H9 (cell line): ENCODE results near the gene MTHFD2. TPM values are rescaled to one million over a fixed set of nuclear protein-coding genes. Genes with fewer than 3 reads are reported as not detected.

Source experiments
- DNase-seq: peaks from one replicate; pipeline ENCODE4 v3.0.0-alpha.2; 2017
- H2AFZ ChIP-seq: one replicate; pipeline ENCODE4 v1.6.1; 2013; ENCODE audit warnings: mild to moderate bottlenecking, low read length, control low read depth, moderate library complexity
- H2AK5ac ChIP-seq: 2 replicates; pipeline ENCODE4 v1.6.1; 2013; ENCODE audit warnings: low read length, control low read depth, mixed read lengths; ENCODE audit not compliant: insufficient read length
- H2BK120ac ChIP-seq: one replicate; pipeline ENCODE4 v1.6.1; 2013; ENCODE audit warnings: low read depth, mild to moderate bottlenecking, low read length, control low read depth, inconsistent platforms; ENCODE audit not compliant: poor library complexity, severe bottlenecking
- H2BK12ac ChIP-seq: 2 replicates; pipeline ENCODE4 v1.6.1; 2013; ENCODE audit warnings: low read length, control low read depth, mixed read lengths, low read depth; ENCODE audit not compliant: insufficient read length
- H2BK15ac ChIP-seq: 2 replicates; pipeline ENCODE4 v1.6.1; 2013; ENCODE audit warnings: low read depth, low read length, control low read depth
- H2BK20ac ChIP-seq: one replicate; pipeline ENCODE4 v1.6.1; 2013; ENCODE audit warnings: low read depth, mild to moderate bottlenecking, low read length, control low read depth, inconsistent platforms; ENCODE audit not compliant: poor library complexity, severe bottlenecking
- H2BK5ac ChIP-seq: 2 replicates; pipeline ENCODE4 v1.6.1; 2013; ENCODE audit warnings: low read length, control low read depth, mixed read lengths; ENCODE audit not compliant: insufficient read length
- H3K14ac ChIP-seq: 2 replicates; pipeline ENCODE4 v1.6.1; 2013; ENCODE audit warnings: low read length, control low read depth; ENCODE audit not compliant: insufficient read depth
- H3K18ac ChIP-seq: 2 replicates; pipeline ENCODE4 v1.6.1; 2013; ENCODE audit warnings: low read depth, mild to moderate bottlenecking, mixed read lengths, low read length, control low read depth; ENCODE audit not compliant: insufficient read length
- H3K23ac ChIP-seq: 2 replicates; pipeline ENCODE4 v1.6.1; 2013; ENCODE audit warnings: low read length, control low read depth, mixed read lengths, low read depth; ENCODE audit not compliant: insufficient read length
- H3K23me2 ChIP-seq: 2 replicates; pipeline ENCODE4 v1.6.1; 2013; ENCODE audit warnings: low read depth, mild to moderate bottlenecking, mixed read lengths, low read length, control low read depth; ENCODE audit not compliant: insufficient read length, poor library complexity, severe bottlenecking
- H3K27ac ChIP-seq: 2 replicates; pipeline ENCODE4 v1.5.1; 2013; ENCODE audit warnings: low read length, control low read depth, mixed read lengths, low read depth; ENCODE audit not compliant: insufficient read length
- H3K27me3 ChIP-seq: 2 replicates; pipeline ENCODE4 v1.6.1; 2013; ENCODE audit warnings: low read length, control low read depth, inconsistent platforms; ENCODE audit not compliant: insufficient read depth
- H3K4ac ChIP-seq: 2 replicates; pipeline ENCODE4 v1.6.1; 2013; ENCODE audit warnings: low read depth, mild to moderate bottlenecking, control low read depth, inconsistent platforms, low read length, moderate library complexity
- H3K4me1 ChIP-seq: 2 replicates; pipeline ENCODE4 v1.6.1; 2013; ENCODE audit warnings: low read length, control low read depth, inconsistent platforms; ENCODE audit not compliant: insufficient read depth
- H3K4me2 ChIP-seq: 2 replicates; pipeline ENCODE4 v1.6.1; 2013; ENCODE audit warnings: low read length, control low read depth, mixed read lengths; ENCODE audit not compliant: insufficient read length, insufficient read depth
- H3K56ac ChIP-seq: 2 replicates; pipeline ENCODE4 v1.6.1; 2013; ENCODE audit warnings: low read depth, mild to moderate bottlenecking, mixed read lengths, low read length, control low read depth; ENCODE audit not compliant: insufficient read length
- H3K79me1 ChIP-seq: 2 replicates; pipeline ENCODE4 v1.6.1; 2013; ENCODE audit warnings: low read depth, mild to moderate bottlenecking, moderate library complexity, low read length, control low read depth, inconsistent platforms; ENCODE audit not compliant: insufficient read depth, poor library complexity, severe bottlenecking
- H3K79me2 ChIP-seq: 2 replicates; pipeline ENCODE4 v1.6.1; 2013; ENCODE audit warnings: low read length, control low read depth, inconsistent platforms; ENCODE audit not compliant: insufficient read depth
- H3K9ac ChIP-seq: 2 replicates; pipeline ENCODE4 v1.6.1; 2013; ENCODE audit warnings: low read length, control low read depth, mixed read lengths; ENCODE audit not compliant: insufficient read length; ENCODE audit errors: extremely low read depth
- H3K9me3 ChIP-seq: one replicate; pipeline ENCODE4 v1.6.1; 2013; ENCODE audit warnings: low read depth, low read length, inconsistent platforms; ENCODE audit not compliant: control insufficient read depth
- H3T11ph ChIP-seq: one replicate; pipeline ENCODE4 v1.6.1; 2013; ENCODE audit warnings: mild to moderate bottlenecking, low read length, control low read depth, inconsistent platforms
- H4K20me1 ChIP-seq: one replicate; pipeline ENCODE4 v1.6.1; 2013; ENCODE audit not compliant: control insufficient read depth, insufficient read length, insufficient read depth
- H4K5ac ChIP-seq: 2 replicates; pipeline ENCODE4 v1.6.1; 2013; ENCODE audit warnings: low read depth, mild to moderate bottlenecking, mixed read lengths, low read length, control low read depth; ENCODE audit not compliant: insufficient read length
- H4K8ac ChIP-seq: replicated peaks from 2 replicates; pipeline ENCODE4 v1.6.1; 2013; ENCODE audit warnings: low read length, control low read depth, mixed read lengths, low read depth; ENCODE audit not compliant: insufficient read length
- H4K91ac ChIP-seq: 2 replicates; pipeline ENCODE4 v1.6.1; 2013; ENCODE audit warnings: low read depth, mild to moderate bottlenecking, moderate library complexity, mixed read lengths, low read length, control low read depth; ENCODE audit not compliant: insufficient read length
- H3K27ac Mint-ChIP-seq, 3 experiments: 2 replicates in 2 of 3; 3 replicates in 1 of 3; pipeline ENCODE4 v1.8.0; 2020 to 2021; ENCODE audit warnings: mixed read lengths in 3 of 3, mild to moderate bottlenecking in 1 of 3, moderate library complexity in 1 of 3
- H3K27me3 Mint-ChIP-seq: 2 replicates; pipeline ENCODE4 v1.8.0; 2021; ENCODE audit warnings: low read depth, mild to moderate bottlenecking, moderate library complexity, mixed read lengths
- H3K36me3 Mint-ChIP-seq, 3 experiments: 2 replicates in 2 of 3; 3 replicates in 1 of 3; pipeline ENCODE4 v1.8.0; 2020 to 2021; ENCODE audit warnings: low read depth in 3 of 3, mixed read lengths in 3 of 3; ENCODE audit not compliant: insufficient read depth in 1 of 3
- H3K4me1 Mint-ChIP-seq, 2 experiments: 2 replicates each; pipeline ENCODE4 v1.8.0; 2020; ENCODE audit warnings: mixed read lengths in 2 of 2
- H3K4me3 Mint-ChIP-seq, 2 experiments: 2 replicates in 1 of 2; 3 replicates in 1 of 2; pipeline ENCODE4 v1.8.0; 2020 to 2021; ENCODE audit warnings: mild to moderate bottlenecking in 2 of 2, mixed read lengths in 2 of 2, moderate library complexity in 1 of 2
- H3K9me3 Mint-ChIP-seq, 2 experiments: 2 replicates in 1 of 2; 3 replicates in 1 of 2; pipeline ENCODE4 v1.8.0; 2020; ENCODE audit warnings: mild to moderate bottlenecking in 2 of 2, mixed read lengths in 2 of 2, moderate library complexity in 1 of 2
- WGBS: extraction: QIAGEN DNeasy Blood & Tissue Kit; methylation state at CpG from one replicate; pipeline ENCODE4 v1.1.7; 2013; ENCODE audit warnings: missing lambda C conversion rate, low lambda C conversion rate, mixed read lengths; ENCODE audit not compliant: insufficient read length; ENCODE audit errors: extremely low coverage; 5-methylcytosine and 5-hydroxymethylcytosine counted together
- total RNA-seq: library from RNA; stranded (reverse); gene quantifications from 2 replicates; pipeline ENCODE4 v1.2.1, GENCODE V29; 2021
- TF ChIP-seq, protein P1 (sequence below): fragments of 200-600 bp; sonication (generic); conservative IDR thresholded peaks from 3 replicates; pipeline ENCODE4 v1.8.0; 2021; ENCODE audit warnings: antibody characterized with exemption, mild to moderate bottlenecking

MTHFD2 gene
- total RNA-seq, 1 experiment from 2014 or later: 201 TPM

DNA sequence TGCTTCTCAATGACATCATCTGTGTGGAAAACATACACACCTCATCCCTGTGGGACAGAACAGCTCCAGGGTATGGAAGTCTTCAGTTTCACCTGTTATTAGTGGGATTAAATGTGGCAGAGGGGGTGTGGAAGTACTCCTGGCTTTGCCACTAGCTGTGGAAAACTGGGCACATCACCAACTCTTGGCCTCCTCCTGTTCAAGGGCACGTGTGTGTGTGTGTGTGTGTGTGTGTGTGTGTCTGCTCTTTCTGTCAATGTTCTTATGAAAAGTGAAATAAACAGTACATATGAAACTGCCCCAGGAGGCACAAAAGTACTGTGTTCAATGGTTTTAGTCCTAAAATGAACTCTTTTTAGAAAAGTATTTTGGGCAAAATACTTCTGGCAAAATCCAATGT, 65.9 kb downstream of the MTHFD2 start:
- H3K79me1 ChIP-seq: no peaks in the 10 kb centered on the region
- H3K23me2 ChIP-seq: no peaks in the 10 kb centered on the region
- H3K4me1 ChIP-seq: no peaks in the 10 kb centered on the region
- no peak overlapping the region; a peak in 1 of 7 replicates for H3K27ac Mint-ChIP-seq
- H2AK5ac ChIP-seq: no peak overlapping the region
- no peak overlapping the region for H3K4ac ChIP-seq
- H2AFZ ChIP-seq: no peak overlapping the region
- H3K4me2 ChIP-seq: no peak overlapping the region
- no peak overlapping the region for H3K14ac ChIP-seq
- peaks cover 17 to 19% of the 10 kb centered on the region in 2 experiments for H3K4me1 Mint-ChIP-seq
- DNase-seq: no peak
- H2BK5ac ChIP-seq: no peak overlapping the region
- no peak overlapping the region for H3K27ac ChIP-seq
- H4K8ac ChIP-seq: no peak overlapping the region
- H3K23ac ChIP-seq: no peak overlapping the region
- WGBS: no CpG with 5 or more reads among the region's 1 CpG
- H2BK12ac ChIP-seq: no peak overlapping the region
- H3K36me3 Mint-ChIP-seq: no peaks in the 10 kb centered on the region
- no peaks in the 10 kb centered on the region for H3K9me3 Mint-ChIP-seq
- no peak overlapping the region for H3T11ph ChIP-seq
- H3K18ac ChIP-seq: no peak overlapping the region
- peaks cover 2% of the 10 kb centered on the region for H3K27me3 Mint-ChIP-seq
- TF ChIP-seq, protein P1, sequence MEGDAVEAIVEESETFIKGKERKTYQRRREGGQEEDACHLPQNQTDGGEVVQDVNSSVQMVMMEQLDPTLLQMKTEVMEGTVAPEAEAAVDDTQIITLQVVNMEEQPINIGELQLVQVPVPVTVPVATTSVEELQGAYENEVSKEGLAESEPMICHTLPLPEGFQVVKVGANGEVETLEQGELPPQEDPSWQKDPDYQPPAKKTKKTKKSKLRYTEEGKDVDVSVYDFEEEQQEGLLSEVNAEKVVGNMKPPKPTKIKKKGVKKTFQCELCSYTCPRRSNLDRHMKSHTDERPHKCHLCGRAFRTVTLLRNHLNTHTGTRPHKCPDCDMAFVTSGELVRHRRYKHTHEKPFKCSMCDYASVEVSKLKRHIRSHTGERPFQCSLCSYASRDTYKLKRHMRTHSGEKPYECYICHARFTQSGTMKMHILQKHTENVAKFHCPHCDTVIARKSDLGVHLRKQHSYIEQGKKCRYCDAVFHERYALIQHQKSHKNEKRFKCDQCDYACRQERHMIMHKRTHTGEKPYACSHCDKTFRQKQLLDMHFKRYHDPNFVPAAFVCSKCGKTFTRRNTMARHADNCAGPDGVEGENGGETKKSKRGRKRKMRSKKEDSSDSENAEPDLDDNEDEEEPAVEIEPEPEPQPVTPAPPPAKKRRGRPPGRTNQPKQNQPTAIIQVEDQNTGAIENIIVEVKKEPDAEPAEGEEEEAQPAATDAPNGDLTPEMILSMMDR: no peak
- H4K91ac ChIP-seq: no peak overlapping the region
- H4K20me1 ChIP-seq: no peaks in the 10 kb centered on the region
- no peak overlapping the region for H4K5ac ChIP-seq
- no peak overlapping the region for H2BK20ac ChIP-seq
- H3K79me2 ChIP-seq: no peaks in the 10 kb centered on the region
- H2BK120ac ChIP-seq: no peak overlapping the region
- no peaks in the 10 kb centered on the region for H3K9me3 ChIP-seq
- no peak overlapping the region for H3K56ac ChIP-seq
- H3K27me3 ChIP-seq: no peaks in the 10 kb centered on the region
- H2BK15ac ChIP-seq: no peak overlapping the region
- H3K4me3 Mint-ChIP-seq: no peak overlapping the region
- H3K9ac ChIP-seq: no peak overlapping the region
